ENCODE data around the gene LY6G6C. TPM values are rescaled to one million over a fixed set of nuclear protein-coding genes. Genes with fewer than 3 reads are reported as not detected.
A peak's percentile ranks its signal among the peaks of the same experiment; 100 is the strongest.

The LY6G6C gene
- polyA plus RNA-seq, 4 donors, result 0.32 to 1.4 (median 0.47) TPM; not detected in 1

DNA sequence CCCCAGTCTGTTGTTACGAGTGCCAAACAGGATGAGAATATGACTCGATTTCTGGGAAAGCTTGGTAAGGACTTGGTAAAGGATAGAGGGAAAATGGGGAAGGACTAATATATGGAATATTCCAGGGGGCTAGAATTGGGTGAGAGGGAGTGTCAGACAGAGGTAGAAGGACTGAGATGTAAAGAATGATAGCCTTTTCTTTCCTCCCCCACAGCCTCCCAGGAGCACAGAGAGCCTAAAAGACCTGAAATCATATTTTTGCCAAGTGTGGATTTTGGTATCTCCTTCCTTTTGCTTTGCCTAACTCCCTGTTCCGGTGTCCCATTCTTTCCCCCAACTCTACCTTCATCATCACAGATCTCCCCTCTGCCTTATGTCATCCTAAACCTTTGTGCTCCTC is 21.3 kb upstream of the LY6G6C start:
- no peak for DNase-seq (ENCODE audit: low read depth in 4 of 4, low spot score in 2 of 4)

DNA sequence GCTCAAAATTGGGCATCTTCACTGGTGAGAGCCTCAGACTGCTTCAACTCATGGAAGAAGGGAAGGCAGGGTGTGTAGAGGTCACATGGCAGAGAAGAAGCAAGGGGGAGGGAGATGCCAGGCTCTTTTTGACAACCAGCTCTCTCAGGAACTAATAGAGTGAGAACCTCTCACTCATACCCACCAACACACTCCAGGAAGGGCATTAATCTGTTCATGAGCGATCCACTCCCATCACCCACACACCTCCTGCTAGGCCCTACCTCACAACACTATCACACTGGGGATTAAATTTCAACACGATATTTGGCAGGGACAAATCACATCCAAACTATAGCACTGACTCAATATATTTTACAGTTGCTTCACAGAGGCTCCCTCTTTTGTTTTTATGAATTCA is 20.3 kb upstream of the LY6G6C start:
- DNase-seq (ENCODE audit: low read depth in 4 of 4, low spot score in 2 of 4), result no peak

DNA sequence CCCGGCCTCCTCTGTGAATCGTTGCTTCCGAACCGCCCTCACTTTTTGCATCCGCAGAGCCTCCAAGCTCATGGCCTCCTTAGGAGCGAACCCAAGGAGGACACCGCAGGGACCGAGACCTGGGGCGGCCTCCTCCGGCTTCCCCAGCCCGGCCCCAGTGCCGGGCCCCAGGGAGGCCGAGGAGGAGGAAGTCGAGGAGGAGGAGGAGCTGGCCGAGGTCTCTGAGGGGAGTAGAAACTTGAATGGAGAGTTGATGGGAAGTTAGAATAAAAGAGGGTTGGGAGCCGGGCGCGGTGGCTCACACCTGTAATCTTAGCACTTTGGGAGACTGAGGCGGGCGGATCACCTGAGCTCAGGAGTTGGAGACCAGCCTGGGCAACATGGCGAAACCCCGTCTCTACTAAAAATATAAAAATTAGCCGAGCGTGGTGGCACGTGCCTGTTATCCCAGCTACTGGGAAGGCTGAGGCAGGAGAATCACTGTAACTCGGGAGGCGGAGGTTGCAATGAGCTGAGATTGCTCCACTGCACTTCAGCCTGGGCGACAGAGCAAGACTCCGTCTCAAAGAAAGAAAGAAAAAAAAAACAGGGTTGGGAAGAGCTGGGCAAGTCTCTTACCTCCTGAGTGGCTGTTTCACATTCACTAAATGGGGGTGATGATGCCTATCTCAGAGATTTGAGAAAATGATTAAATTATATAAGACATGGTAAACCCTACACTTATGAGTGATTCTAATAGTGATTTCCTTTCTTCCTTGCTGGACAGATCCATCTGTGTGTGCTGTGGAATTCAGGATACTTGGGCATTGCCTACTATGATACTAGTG is 19.1 kb upstream of the LY6G6C start:
- DNase-seq (ENCODE audit: low read depth in 4 of 4, low spot score in 2 of 4), result no peak

DNA sequence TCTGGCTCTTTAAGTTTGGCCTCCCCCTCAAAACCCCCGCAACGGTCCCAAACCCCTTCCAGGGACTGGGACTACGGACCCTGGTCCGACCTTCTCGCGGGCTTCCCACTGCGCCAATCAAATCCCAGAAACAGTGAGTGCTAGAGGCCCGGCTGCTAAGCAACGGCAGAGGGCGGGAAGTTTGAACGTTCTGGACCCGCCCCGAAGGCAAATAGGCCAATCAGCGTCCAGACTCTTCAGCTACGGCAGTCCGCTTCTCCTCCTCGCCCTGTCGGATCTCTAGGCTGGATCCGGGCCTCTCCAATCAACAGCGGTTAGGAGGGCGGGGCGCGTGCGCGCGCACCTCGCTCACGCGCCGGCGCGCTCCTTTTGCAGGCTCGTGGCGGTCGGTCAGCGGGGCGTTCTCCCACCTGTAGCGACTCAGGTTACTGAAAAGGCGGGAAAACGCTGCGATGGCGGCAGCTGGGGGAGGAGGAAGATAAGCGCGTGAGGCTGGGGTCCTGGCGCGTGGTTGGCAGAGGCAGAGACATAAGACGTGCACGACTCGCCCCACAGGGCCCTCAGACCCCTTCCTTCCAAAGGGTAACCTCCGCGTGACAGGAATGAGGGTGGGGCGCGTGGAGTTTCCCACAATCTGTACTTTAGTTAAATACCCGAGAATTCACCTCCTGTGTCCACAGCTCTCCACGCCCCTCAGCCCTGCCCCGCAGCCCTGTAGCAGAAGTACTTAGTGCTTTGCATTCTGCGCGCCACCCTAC is 18.3 kb upstream of the LY6G6C start, which contains the start of gene MSH5:
TSS of gene MSH5 (plus strand) at position 367 of the 758 bp plus-strand sequence. CDS start 462 bp downstream, outside the sequence.
- DNase-seq (ENCODE audit: low read depth in 4 of 4, low spot score in 2 of 4), result peak; percentile 96 to 100 (median 98)

DNA sequence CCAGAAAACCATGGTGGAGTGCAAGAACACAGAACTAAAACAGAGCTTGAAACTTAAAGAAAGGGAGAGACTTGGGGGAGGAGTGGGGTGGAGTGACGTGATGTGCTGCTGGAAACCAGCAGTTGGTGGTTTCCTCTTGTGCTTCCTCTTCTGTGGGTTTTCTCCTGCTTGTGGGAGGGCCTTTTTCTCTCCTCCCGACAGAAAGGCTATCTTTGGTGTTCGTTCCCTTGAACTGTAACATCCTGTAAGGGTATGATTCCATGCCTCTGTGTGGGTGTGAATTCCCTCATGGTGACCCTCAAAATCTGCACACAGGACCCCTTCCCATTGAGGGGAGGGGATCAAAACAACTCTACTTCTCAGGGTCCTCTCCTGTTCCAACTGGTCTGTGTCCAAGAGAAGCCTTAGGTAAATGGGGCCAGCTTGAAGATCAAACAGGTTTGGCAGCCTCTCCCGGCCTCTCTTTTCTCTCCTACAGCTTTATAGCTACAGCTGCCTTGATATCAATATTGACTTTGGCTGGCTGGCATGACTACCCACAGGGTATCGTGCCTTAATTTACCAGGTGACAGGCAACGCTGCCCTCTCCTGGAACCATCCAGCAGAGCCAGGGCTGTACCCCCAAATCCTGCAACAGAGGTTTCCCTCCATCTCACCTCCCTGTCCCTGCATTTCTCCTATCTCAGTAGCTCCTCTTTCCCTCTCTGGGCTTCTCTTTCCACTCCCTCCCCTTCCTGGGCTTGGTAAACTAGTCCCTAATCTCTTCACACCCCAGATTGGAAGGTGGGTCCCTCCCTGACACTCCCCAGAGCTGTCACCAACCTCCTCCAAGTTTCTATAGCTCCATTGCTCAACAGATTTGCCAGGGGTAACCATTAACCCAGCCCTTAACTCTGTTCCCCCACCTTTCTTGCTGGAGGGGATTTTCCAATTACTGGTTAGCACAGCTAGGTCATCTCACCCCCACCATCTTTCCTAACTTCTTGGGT is 16.7 kb upstream of the LY6G6C start:
- DNase-seq (ENCODE audit: low read depth in 4 of 4, low spot score in 2 of 4), result peak in 3 of 4 donors; percentile 62 to 79 (median 72)

DNA sequence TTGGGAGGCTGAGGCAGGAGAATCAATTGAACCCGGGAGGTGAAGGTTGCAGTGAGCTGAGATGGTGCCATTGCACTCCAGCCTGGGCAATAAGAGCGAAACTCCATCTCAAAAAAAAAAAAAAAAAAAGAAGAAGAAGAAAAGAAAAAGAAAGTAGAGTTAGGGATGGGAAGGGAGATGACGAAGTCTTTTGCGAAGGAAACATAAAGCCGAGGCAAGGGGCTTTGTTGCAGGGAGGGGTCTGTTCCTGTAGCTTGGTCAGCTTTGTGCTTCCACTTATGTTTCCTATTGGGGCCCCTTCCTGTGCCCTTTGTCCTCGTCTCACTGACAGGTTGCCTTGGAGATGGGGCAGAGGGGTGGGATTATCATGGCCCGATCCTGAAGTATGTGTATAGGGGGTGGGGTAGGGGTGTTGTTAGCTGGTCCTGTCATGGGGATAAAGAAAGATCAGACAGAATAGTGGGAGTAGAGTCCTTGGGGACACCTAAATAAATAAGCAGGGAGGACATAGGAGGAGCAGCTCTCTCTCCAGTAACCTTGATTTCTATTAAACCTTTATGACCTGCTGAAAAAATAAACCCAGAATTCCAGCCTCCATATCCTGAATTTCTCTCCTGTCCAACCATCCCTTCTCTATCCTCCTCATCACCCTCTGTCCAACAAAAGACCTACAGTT is 15.9 kb upstream of the LY6G6C start:
- peak in 3 of 4 donors; percentile 62 to 70 (median 67) for DNase-seq (ENCODE audit: low read depth in 4 of 4, low spot score in 2 of 4)

DNA sequence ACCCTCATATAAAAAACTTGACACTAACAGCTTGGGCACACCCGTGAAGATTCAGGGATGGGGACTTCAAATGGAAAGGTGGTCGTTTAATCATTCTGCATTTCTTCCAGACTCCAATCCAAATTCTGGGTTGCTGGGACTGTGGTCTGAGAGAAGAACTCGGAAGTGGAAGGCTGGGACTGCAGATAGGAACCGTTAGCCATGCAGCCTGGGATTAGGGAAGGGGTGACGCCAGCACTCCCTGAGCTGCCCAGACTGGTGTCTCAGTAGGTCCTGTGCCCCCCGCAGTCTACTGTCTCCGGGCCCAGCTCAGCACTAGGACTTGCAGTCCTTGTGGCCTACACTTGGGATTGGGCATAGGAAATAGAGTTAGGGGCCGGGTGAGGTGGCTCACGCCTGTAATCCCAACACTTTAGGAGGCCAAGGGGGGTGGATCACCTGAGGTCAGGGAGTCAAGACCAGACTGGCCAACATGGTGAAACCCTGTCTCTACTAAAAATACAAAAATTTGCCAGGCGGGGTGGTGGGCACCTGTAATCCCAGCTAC is 15.3 kb upstream of the LY6G6C start:
- no peak for DNase-seq (ENCODE audit: low read depth in 4 of 4, low spot score in 2 of 4)

DNA sequence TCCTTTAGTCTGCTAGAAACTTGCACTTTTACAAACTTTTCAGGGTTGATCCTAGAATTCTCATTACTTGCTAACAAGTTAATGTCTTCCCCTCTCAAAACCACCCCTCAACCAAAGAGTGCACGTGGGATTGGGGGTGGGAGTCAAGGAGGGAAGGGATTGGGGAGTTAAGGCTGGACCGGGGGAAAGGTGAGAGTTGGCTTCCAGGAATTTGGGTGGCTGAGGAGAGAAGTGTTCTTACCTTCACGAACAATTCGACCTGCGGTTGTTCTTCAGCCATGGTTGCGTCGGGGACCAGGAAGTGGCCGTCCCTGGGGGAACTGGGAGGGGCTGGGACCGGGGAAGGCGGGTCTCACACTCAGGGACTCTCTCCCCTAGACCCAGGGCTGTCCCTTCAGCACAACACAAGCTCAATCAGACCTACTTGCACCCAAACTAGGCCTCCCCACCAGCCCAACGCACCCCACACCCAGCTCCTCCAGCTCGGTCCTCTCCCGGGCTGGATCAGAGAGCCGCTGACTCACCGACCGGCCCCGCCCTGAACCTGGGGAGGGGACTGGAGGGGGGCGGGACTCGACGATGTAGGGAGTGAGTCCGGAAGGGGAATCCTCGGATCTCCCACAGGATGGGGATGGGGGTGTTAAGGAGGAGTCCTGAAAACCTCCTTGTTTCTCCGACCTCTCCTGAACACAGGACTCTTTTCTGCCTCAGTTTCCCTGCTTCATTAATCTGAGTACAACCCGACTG is 14.6 kb upstream of the LY6G6C start, which contains the start of gene CLIC1:
TSS of gene CLIC1 (minus strand) at position 510 of the 747 bp plus-strand sequence. CDS start at position 280, 230 bp downstream.
- DNase-seq (ENCODE audit: low read depth in 4 of 4, low spot score in 2 of 4), result peak in 3 of 4 donors; percentile 67 to 76 (median 71)

DNA sequence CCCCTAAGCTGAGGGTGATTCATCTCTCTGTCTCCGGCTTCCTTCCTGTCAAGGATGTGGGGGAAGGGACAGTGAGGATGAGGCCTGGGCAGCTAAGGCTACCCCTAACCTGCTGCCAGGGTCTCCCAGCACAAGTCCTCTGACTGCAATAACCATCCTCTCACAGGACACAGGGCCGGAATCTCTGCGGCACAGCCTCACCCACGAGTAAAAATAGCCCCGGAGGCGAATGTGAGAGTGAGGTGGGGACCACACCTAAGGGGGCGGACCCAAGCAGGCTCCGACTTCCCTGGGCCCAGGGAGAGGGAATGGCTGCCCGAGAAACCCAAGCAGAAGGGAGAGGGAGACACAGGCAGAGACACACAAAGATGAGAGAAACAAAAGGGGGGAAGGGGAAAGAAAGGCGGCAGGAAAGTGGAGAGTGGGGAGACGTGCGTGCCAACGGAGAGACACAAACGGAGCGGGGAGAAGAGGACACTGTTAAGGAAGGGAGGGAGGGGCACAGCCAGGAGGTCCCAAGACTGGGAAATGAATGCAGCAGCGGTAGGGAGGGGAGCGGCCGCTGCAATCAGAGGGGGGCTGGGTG is 13.4 kb upstream of the LY6G6C start:
- no peak for DNase-seq (ENCODE audit: low read depth in 4 of 4, low spot score in 2 of 4)

DNA sequence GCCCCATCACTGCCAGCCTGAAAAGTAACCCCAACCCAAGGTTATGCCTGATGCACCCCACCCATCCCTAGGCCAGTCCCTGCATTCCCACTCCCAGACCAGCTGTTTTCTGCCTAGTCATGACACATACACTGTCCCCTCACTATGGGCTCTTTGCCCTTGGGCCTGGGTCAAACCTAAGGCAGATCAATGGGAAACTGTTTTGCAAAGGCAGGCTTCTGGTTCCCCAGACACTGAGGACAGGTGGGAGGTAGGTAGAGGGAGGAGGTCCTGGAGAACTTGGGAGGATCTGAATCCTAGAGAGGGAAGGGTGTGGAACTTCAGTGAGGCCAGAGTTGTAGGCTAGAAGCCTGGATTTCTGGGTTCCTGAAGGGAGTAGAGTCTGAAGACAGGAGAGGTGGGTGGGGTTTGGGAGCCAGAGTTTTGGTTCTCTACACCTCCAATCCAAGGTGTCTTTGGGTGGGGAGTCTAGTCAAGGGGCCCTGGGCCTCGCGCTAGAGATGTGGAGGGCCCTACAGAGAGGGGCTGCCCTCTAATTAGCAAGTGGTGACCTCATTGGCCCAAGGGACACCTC is 12.8 kb upstream of the LY6G6C start:
- no peak for DNase-seq (ENCODE audit: low read depth in 4 of 4, low spot score in 2 of 4)

DNA sequence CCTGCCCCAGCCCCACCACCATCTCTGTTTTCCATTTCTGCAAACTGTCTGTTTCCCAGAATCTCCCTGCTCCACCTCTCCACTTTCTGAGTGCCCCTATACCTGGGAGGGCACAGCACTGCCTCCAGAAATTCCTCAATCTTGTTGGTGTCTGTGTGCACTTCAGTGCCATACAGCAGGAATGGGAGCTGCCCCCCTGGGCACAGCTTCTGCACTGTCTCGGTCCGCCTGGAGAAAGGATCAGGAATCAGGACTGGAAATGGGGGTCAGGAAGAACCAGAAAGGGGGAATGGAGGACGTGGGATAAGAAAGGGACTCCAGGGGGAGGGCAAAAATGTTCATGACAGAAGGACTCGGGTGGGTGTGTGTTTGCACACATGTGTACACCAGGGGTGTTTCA is 12.2 kb upstream of the LY6G6C start:
- DNase-seq (ENCODE audit: low read depth in 4 of 4, low spot score in 2 of 4), result no peak

DNA sequence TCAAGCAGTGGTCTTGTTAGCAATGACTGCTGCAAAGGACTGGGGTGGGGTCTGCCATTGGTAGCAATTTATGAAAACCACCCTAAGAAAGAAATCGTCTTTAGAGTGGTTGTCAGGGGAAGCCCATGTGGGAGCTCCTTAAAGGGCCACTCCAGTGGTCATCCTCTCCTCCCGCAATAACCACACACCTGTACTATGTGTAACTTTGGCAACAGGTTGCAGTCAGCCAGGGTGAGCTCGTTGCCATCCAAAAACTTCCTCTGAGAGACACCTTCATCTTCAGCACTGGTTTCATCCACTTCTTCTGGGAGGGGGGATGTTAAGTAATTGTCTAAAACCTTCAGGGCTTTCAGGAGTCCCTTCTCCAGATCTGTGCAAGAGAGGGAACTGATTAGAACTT is 10.5 kb upstream of the LY6G6C start:
- DNase-seq (ENCODE audit: low read depth in 4 of 4, low spot score in 2 of 4), result no peak

DNA sequence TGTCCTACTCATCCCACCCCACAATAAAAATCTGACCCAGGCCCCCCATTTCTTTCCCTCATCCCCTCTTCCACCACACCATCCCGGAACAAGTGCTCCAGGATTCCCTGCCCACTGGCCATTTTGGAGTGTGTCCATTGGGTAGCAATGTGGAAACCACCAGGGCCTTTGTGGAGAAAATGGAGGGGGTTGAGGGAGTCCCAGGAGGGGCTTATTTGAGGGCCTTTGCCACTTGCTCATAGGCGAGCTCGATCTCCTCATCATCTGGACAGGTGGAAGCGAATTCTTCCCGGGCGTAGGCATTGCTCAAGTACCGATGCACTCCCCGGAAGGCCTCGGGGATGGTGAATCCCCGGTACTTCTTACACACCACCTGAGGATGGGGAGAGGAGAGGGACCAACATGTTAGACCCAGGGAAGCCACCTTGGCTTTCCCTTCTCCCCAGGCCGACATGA is 9.1 kb upstream of the LY6G6C start:
- DNase-seq (ENCODE audit: low read depth in 4 of 4, low spot score in 2 of 4), result no peak

DNA sequence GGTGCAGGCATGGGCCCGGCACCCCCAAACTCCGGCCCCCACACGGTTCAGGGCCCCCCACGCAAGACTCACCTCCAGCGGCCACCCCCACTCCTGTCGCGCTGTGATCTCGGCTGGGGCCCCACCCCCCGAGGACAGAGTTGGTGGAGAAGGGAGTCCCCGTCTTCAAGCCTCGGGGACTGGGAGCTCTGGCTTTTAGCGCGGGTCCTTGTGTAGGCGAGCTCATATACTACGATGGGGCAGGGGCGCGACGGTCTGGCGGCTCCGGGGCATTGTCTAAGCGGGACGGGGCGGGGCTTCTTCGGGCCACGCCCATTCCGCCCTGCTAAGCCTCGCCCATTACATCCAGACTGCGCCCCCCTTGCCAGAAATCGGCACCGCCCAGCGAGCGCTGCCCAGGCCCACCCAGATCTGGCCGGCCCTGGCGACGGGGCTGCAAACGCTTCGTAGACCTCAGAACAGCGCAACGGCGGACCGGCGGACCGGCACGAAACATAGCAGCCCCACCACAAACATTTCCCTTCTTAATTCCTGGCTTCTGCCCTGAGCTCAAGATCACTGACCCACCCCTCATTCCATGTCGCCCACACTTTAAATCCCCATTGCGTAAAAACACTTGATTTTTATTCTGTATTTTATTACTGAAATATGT is 8.6 kb upstream of the LY6G6C start:
- DNase-seq (ENCODE audit: low read depth in 4 of 4, low spot score in 2 of 4), result peak in 3 of 4 donors; percentile 87 to 89 (median 87)

DNA sequence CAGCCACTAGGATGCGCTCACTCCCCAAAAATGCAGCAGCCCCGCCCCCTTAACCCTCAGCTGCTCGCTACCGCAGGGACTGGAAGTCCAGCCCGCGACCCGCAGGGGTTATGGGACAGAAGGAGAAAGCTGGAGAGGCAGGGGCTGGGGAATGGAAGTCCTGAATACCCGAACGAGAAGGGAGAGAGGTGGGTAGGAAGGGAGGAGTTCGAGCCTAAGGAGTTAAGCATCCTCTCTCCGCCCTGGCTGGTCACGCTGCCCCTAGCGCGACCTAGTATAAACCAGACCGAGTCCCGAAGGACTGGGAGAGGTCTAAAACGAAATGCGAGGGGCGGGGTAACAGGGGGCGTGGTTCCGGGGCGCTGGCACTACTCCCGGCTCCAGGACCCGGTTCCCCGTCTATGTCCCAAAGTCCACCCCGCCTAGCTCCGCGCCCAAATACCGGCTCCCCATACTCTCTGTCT is 8.0 kb upstream of the LY6G6C start:
- DNase-seq (ENCODE audit: low read depth in 4 of 4, low spot score in 2 of 4), result peak in 3 of 4 donors; percentile 88 to 93 (median 89)

DNA sequence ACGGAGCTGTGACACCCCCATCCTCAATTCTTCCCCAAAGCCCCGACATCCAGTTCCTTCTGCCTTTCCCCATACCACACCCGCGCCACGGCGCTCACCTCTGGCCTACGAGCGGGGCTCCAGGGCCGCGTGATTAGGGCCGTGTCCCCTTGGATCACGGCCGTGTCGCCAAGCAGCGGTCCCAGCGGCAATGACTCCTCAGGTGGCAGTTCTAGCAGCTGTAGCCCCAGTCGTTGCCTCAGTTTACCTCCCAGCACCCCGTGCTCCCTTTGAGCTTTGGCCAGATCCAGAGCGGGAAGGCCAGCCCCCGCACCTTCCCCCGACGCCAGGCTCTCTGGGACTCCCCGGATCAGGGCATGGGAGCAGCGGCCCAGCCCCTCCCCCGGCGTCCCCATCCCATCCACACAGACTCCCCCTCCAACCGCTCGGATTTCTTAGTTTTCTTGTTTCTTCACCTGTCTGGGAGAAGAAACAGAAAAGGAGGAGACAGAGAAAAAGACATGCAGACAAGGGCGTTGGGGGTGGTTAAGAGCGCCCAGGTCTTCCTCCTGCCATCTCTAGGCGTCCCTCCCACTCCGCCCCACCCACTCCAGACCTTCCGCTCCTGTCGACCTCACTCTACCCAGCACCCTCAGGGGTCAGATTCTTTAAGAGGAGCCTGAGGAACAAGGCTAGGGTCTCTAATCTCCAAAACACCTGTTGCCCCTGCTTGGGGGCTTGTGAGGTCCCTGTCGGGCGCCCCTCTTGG is 7.4 kb upstream of the LY6G6C start, which contains the start of gene DDAH2:
TSS of gene DDAH2 (minus strand) at position 533 of the 748 bp plus-strand sequence. CDS start at position 395, 138 bp downstream.
- no peak for DNase-seq (ENCODE audit: low read depth in 4 of 4, low spot score in 2 of 4)
